ENCODE measurements around the gene HLA-DMB. TPM values are rescaled to one million over a fixed set of nuclear protein-coding genes. Genes with fewer than 3 reads are reported as not detected.

Gene HLA-DMB
- total RNA-seq, 1 donor from 2014 or later = 9.1 TPM

GRCh38 chr6:32932132-32932868 is 8.5 kb downstream of the HLA-DMB start:
- no peak overlapping the region for H3K27ac ChIP-seq (replicated peaks)
- TF ChIP-seq, protein P1, sequence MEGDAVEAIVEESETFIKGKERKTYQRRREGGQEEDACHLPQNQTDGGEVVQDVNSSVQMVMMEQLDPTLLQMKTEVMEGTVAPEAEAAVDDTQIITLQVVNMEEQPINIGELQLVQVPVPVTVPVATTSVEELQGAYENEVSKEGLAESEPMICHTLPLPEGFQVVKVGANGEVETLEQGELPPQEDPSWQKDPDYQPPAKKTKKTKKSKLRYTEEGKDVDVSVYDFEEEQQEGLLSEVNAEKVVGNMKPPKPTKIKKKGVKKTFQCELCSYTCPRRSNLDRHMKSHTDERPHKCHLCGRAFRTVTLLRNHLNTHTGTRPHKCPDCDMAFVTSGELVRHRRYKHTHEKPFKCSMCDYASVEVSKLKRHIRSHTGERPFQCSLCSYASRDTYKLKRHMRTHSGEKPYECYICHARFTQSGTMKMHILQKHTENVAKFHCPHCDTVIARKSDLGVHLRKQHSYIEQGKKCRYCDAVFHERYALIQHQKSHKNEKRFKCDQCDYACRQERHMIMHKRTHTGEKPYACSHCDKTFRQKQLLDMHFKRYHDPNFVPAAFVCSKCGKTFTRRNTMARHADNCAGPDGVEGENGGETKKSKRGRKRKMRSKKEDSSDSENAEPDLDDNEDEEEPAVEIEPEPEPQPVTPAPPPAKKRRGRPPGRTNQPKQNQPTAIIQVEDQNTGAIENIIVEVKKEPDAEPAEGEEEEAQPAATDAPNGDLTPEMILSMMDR (IDR thresholded peaks at IDR 0.05; ENCODE audit: borderline replicate concordance) = no peak
- H3K4me1 ChIP-seq = no peaks in the 10 kb centered on the region

DNA sequence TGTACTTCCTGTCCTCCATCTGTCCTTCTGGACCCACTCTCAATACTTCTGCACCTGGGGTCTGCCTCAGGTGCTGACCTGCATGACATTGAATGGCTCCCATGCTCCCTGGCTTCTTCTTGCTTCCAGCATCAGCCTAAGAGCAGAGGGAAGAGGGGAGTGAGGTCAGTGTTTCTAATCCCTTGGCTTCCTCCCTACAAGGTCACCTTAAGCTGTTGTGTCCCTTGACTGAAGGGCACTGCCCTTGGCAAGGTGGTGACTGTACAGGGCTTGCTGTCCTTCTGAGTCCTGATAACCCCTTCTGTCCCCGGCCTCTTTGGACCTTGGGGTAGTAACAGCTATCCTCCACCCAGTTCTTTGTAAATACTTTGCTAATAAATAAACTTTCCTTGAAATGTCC is 9.6 kb downstream of the HLA-DMB start:
- no peak overlapping the region for H3K4me3 ChIP-seq
- no peaks in the 10 kb centered on the region for H3K9me3 ChIP-seq (replicated peaks)
- no peaks in the 10 kb centered on the region for H3K36me3 ChIP-seq
- DNase-seq = no peak
- no peak overlapping the region for H3K27ac ChIP-seq (replicated peaks)
- H3K4me1 ChIP-seq = no peaks in the 10 kb centered on the region
- no peaks in the 10 kb centered on the region for H3K27me3 ChIP-seq (ENCODE audit: low read depth)
- TF ChIP-seq, protein P1 (IDR thresholded peaks at IDR 0.05; ENCODE audit: borderline replicate concordance) = no peak
- intact Hi-C loops (cut with micrococcal nuclease) = loop anchor here (5.0 kb wide), 1 partner anchor 56 kb away; no protein-coding TSS in a partner anchor

More at GRCh38 chr6:32932132-32932868, 8.5 kb downstream of the HLA-DMB start:
- Histone ChIP-seq H3K36me3 (no peaks in the 10 kb centered on the region), H3K27me3 (ENCODE audit: low read depth) (no peaks in the 10 kb centered on the region), H3K9me3 (replicated peaks) (no peaks in the 10 kb centered on the region), H3K4me3 (no peak overlapping the region)
- intact Hi-C loops (cut with micrococcal nuclease) = loop anchor here (5.0 kb wide), 1 partner anchor 55 kb away; no protein-coding TSS in a partner anchor
- no peak for DNase-seq

DNA sequence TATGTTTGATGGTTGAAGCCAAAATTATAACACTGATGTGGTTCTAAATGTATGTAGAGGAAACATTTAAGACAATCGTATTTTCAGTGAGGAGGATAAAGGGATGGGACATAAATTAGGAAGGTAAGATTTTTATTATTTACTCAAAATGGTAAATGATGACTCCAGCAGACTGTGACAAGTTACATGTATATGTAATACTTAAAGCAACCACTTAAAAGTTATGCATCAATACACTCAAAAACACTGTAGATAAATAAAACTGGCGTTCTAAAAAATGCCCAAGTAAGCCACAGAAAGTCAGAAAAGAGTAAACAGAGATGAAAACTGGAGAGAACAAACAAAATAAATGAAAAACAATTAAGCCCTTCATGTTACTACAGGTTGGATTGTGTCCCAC is 18.7 kb downstream of the HLA-DMB start:
- Histone ChIP-seq H3K36me3 (no peaks in the 10 kb centered on the region), H3K9me3 (replicated peaks) (no peaks in the 10 kb centered on the region), H3K27me3 (ENCODE audit: low read depth) (peaks cover 38% of the 10 kb centered on the region), H3K27ac (replicated peaks) (no peak overlapping the region), H3K4me1 (no peaks in the 10 kb centered on the region), H3K4me3 (no peak overlapping the region)
- intact Hi-C loops (cut with micrococcal nuclease) = no loop called here
- no peak for DNase-seq
- TF ChIP-seq, protein P1 (IDR thresholded peaks at IDR 0.05; ENCODE audit: borderline replicate concordance) = no peak

DNA sequence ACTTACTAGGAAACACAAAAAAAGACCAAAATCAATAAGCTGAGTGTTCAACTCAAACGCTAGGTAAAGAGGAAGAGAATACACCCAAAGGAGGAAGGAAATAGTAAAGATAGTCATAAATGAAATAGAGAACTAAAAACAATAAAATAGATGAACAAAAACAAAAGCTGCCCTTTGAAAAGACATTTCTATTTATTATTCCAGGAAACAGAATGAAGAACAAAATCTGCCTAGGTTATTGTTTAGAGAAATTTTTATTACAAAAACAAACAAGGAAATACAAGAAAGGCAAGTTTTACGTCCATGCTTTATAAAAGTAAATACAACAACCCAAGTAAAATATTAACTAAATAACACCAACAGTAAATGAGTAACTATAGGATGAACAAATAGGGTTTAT is 20.1 kb downstream of the HLA-DMB start:
- Histone ChIP-seq H3K36me3 (no peaks in the 10 kb centered on the region), H3K27me3 (ENCODE audit: low read depth) (peaks cover 38% of the 10 kb centered on the region), H3K9me3 (replicated peaks) (no peaks in the 10 kb centered on the region), H3K4me1 (no peaks in the 10 kb centered on the region), H3K4me3 (no peak overlapping the region), H3K27ac (replicated peaks) (no peak overlapping the region)
- DNase-seq = no peak
- intact Hi-C loops (cut with micrococcal nuclease) = no loop called here
- TF ChIP-seq, protein P1 (IDR thresholded peaks at IDR 0.05; ENCODE audit: borderline replicate concordance) = no peak

GRCh38 chr6:32912951-32913350 is 27.9 kb downstream of the HLA-DMB start:
- no peaks in the 10 kb centered on the region for H3K9me3 ChIP-seq (replicated peaks)

More at GRCh38 chr6:32912951-32913350, 27.9 kb downstream of the HLA-DMB start:
- no peak overlapping the region for H3K27ac ChIP-seq (replicated peaks)
- TF ChIP-seq, protein P1 (IDR thresholded peaks at IDR 0.05; ENCODE audit: borderline replicate concordance) = no peak
- no peak overlapping the region for H3K4me3 ChIP-seq
- intact Hi-C loops (cut with micrococcal nuclease) = no loop called here
- no peaks in the 10 kb centered on the region for H3K4me1 ChIP-seq
- no peaks in the 10 kb centered on the region for H3K36me3 ChIP-seq
- no peak for DNase-seq
- H3K27me3 ChIP-seq (ENCODE audit: low read depth) = peaks cover 29% of the 10 kb centered on the region

Data from left ventricle myocardium inferior (tissue), 1 donor.